Epidermal melanocyte (primary cell): ENCODE results near the gene CEP164.
"Not testable (repeated sequence)": the region's sequence is repeated elsewhere in the genome, so short reads cannot be mapped to it uniquely, and the experiment has no call there.

Experiments
- DNase-seq: peaks from one replicate; pipeline ENCODE4 v3.0.0; 2011; ENCODE audit warnings: low spot score; ENCODE audit not compliant: insufficient read length

The CEP164 gene

GRCh38 chr11:117303646-117304315, 23.9 kb upstream of the CEP164 start:
- DNase-seq = no peak

- no peak for DNase-seq
These were observed 22.5 kb upstream of the CEP164 start for GRCh38 chr11:117305145-117305544.

GRCh38 chr11:117309310-117309709, 18.3 kb upstream of the CEP164 start:
- no peak for DNase-seq

DNA sequence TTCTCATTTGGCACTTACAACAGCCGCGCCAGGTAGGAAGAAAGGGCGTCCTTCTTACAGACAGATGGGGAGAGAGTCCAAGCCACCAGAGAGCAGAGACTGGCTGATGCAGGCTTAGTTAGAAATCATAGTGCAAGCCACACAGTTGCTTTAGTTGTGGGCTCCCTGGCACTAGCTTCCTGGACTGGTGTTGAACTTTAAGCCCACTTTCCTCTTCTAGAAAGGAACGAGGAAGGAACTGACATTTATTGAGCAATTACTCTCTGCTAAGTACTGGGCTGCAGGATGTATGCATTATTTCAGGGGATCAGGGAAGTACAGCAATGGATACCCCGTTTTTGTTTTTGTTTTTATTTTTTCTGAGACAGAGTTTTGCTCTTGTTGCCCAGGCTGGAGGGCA, 14.6 kb upstream of the CEP164 start:
- no peak for DNase-seq

DNA sequence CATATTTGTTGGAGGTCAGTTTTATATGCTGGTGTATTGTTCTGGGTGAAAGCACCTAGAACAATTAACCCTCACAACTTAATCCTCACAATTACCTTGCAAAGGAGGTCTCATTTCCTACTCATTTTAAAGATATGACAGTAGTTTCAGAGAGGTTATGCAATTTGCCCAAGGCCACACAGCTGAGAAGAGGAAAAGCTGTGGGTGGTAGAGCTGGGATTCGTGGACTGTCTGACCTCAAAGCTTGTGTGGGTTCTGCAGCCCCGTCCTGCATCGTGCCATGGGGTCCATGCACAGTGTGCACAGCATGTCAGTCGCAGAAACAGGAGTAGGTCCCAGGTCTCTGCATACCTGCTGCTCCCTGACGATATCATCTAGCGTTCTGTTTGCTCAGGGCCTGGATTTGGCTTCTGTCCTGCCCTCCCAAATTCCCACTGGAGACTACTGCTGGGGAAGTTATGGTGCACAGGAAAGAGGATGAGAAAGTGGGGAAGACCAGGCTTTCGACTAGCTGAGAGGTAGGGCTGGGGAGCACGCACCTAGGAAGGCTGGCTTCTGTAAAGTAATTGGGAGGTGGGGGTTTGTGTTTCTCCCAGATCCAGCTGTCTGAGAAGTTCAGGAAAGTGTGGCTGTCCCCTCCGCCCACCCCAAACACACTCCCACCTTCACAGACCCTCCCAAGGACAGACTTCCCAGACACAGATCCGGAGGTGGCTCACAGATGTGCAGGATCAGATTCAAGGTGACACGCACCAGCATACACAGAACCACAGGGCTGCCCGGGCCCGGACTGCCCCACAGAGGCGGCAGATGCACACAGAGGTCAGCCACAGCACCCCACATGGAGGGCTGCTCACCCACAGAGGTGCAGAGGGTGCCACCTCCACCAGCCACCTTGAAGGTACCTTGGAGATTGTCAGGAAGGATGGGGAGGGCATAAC, 13.6 kb upstream of the CEP164 start:
- no peak for DNase-seq

GRCh38 chr11:117314840-117315239, 12.8 kb upstream of the CEP164 start:
- no peak for DNase-seq

GRCh38 chr11:117315285-117316196, 12.1 kb upstream of the CEP164 start:
- no peak for DNase-seq

DNA sequence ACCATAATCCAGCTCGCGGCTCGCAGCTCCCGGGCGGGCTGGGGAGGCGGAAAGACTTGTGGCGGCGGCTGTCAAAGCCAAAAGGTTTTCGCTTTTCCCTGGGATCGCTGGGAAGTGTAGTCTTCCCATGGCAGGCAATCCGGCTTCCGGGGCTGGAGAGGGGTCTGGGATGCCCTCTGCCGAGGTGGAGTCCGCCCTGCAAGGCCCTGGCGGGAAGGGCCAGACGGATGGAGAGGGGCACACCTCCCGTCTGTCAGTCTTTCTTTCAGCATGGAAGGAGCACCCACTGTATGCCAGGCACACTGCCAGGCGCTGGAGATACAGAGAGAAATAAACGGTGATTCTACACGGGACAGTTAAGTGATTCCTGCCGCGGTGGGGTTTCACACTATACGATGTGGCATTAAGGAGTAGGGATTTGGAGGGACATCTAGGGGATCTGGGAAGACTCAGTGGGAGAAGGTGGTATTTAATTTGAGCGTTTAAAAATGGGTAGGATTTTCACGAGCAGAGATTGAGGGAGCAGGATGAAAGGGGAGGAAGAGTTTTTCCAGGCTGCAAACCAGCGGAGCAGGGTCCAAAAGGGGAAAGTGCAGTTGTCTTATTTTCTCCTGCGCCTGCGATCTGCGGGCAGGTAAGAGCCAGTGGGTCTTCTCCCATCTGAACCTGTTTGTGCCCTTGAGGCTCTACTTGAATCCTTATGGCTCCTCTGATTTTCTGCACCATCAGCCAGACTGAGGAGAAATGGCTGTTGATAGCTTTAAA, 11.3 kb upstream of the CEP164 start, which contains the start of gene BACE1:
Gene BACE1, minus strand, starts transcription at position 60 of the 765 bp plus-strand sequence. CDS start 461 bp downstream, outside the sequence.
- peak; percentile 94 for DNase-seq

GRCh38 chr11:117318738-117319137, 8.9 kb upstream of the CEP164 start:
- no peak for DNase-seq

DNA sequence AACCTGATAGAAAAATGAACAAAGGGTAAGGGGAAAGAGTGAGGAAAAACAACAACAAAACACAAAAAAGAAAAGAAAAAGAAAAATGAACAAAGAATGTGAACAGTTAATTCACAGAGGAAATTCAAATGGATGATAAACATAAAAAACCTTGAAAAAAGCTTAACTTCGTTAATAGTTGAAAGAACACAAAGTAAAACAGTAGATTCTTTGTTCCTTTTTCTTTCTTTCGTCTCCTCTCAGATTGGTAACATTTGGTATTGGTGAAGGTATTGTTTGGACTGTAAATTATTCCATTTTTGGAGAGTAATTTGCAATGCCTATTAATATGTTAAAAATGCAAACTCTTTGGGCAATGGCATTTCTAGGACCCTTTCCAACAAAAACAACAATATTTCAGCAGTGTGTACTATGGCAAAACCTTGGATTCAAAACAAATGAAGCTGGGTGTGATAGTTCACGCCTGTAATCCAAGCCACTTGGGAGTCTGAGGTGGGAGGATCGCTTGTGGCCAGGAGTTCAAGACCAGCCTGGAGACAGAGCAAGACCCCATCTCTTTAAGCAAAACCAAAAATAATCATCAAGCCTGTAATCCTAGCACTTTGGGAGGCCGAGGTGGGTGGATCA, 8.3 kb upstream of the CEP164 start:
- no peak for DNase-seq

GRCh38 chr11:117327255-117327566, 443 bp upstream of the CEP164 start:
- DNase-seq = not testable (repeated sequence)

- DNase-seq = no peak
These were observed 839 bp downstream of the CEP164 start for GRCh38 chr11:117328375-117329010.

DNA sequence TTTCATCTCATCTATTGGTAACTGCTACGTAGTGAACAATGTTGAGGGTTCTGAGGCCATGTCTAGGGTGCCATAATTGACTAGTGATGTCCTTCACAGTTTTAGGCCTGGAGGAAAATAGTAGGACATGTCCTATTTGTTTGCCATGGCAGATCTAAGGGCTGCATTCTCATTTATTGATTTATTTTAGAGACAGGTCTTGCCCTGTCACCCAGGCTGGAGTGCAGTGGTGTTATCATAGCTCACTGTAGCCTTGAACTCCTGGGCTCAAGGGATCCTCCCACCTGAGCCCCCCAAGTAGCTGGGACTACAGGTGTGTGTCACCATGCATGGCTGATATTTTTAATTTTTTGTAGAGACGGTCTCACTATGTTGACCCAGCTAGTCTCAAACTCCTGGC, 5.2 kb downstream of the CEP164 start:
- DNase-seq = no peak

DNA sequence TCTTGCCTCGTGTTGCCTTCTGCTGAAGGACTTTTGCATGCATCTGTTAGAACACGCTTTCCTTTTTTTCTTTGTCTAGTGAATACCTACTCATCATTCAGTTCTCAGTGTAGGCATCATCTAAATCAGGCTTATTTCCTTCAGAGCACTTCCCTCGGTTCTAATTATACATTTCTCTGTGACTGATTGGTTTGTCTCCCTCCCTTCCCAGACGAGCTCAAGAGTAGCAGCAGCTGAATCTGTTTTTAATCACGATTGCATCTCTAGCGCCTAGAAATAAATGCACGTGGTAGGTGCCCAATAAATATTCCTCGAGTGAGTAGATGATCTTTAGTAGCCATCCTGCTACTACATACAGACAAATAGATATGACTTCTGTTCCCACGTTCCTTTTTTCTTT, 6.3 kb downstream of the CEP164 start:
- no peak for DNase-seq

- no peak for DNase-seq
These were observed 7.2 kb downstream of the CEP164 start for GRCh38 chr11:117334896-117335295.

DNA sequence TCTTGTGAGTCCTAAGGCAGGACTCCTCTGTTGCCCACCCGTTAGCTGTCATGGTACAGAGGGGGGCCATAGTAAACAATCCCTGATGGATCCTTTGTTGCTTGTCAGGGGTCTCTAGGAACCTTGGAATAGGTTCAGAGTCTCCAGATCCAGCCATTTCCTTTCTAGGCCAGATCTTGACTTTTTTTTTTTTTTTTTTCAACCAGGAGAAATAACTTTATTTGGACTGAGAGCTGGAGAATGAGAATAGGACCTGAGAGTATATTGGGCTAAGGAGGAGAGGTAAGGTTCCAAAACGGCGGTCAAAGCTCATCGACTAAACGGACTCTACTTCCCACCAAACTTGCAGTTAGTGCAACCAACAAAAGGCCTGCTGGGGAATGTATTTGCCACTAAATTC, 7.7 kb downstream of the CEP164 start:
- no peak for DNase-seq

DNA sequence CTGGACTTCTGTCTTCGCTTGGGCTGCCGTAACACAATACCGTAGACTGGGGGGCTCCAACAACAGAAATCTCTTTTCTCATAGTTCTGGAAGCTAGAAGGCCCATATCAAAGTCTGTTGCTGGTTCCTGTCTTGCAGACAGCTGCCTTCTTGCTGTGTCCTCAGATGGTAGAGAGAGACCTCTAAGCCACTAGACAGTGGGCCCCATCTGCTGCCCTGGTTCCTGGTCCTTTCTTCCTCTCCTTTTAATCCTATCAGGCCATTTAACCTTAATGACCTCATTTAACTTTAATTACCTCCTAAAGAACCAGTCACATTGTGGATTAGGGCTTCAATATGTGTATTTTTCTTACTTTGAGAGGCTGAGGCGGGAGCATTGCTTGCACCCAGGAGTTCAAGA, 9.4 kb downstream of the CEP164 start:
- DNase-seq = no peak

DNA sequence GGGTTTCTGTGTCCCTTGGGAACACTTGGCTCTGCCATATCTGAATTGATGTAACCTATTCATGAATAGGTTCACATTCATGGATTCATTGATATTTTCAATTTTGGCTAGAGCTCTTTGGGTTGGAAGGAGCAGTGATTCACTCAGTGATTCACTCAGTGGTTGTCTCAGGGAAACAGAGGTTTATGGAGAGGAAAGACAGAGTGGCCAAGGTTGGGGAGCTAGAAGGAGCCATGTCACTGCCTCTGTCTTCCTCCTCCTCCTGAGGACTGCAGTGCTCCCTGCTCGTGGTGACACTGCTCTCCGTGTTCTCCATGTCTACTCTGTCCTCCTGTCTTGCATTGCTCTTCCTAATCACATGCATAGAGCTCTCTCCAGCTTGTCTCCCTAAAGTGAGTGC, 17.4 kb downstream of the CEP164 start:
- no peak for DNase-seq

DNA sequence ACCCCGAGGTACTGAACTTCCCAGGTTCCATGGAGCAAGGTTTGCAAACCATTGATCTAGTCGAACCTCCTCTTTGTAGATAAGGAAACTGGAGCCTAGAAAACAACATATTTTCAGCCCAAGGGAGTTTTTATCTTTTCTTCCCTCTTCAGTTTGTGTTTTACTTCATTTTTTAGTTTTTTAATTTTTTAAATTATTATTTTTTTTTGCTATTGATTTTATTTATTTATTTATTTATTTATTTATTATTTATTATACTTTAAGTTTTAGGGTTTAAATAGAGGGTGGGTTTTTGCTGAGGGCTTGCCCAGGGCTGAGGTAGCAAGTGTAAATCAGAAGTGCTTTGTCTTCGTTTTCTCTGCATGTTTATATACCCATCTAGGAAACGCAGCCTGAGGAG, 26.9 kb downstream of the CEP164 start:
- no peak for DNase-seq
